GM18870 (cell line): ENCODE data around the gene SNX3.
A peak's percentile ranks its signal among the peaks of the same experiment; 100 is the strongest.
"Not testable (repeated sequence)": the region's sequence is repeated elsewhere in the genome, so short reads cannot be mapped to it uniquely, and the experiment has no call there.

Experiments
- ATAC-seq: cut with Tn5 transposase; IDR thresholded peaks from one replicate; pipeline ENCODE4 v1.9.1; 2021; ENCODE audit warnings: moderate library complexity; ENCODE audit not compliant: unreplicated experiment

The SNX3 gene

DNA sequence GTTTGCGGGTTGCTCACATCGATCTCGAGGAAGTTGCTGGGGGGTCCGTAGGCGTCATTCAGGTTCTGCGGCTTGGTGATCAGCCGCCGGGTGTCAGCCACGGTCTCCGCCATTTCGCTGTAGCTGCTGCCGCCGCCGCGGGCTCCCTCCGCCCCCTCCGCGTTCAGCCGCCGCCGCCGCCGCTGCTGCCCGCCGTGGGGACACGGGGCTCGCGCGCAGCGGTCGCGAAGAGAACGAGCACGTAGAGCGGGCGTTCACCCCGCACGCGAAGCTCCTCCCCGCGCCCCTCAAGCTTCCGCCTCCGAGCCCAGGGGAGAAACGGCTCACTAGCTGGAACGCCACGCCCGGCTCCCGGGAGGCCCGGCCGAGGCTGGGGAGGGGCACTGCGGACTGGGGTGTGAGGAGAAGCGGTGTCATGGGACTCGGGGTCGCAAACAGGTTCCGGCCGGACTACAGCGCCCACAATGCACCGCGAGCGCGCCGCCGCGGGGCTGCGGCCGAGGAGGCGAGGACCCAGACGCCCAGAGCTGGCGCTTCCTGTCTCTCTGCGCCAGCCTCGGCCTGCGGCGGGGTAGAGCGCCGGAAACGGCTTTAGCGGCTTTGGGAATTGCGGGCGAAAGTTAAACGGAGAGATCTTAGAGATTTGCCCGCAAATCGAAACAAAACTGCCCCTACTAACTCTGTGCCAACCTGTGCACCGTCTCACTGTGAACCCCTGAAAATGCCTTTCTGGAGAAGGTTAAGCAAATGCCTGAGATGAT lies at the start of gene SNX3:
Gene SNX3, minus strand, starts transcription at position 232 of the 761 bp plus-strand sequence. Its CDS starts 119 bp downstream, at position 113.
- peak; percentile 75 for ATAC-seq

DNA sequence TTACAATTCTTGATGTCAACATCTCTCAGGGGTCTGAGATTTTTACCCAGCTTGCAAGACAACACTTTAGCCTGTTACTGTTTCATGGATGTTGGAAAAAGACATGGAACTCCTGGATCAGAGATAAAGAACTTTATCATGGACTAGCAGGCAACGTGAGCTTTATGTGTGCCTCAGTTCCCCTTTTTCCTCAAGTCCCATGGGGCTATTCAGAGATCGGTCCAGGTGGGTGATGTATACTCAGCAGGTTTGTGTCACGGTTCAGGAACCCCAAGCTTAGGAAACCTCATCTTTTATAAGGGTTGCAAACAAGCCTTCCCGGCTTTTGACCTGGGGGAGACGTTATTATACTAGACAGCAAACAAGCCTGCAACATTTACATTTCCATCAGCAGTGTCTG lies 49.0 kb upstream of the SNX3 start:
- no peak for ATAC-seq

DNA sequence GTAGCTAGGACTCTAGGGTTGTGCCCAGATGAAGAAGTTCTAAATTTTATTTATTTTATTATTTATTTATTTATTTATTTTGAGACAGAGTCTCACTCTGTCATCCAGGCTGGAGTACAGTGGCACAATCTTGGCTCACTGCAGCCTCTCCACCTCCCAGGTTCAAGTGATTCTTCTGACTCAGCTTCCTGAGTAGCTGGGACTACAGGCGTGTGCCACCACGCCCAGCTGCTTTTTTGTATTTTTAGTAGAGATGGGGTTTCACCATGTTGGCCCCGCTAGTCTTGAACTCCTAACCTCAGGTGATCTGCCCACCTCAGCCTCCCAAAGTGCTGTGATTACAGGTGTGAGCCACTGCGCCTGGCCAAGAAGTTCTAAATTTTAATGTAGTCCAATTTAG lies 47.8 kb upstream of the SNX3 start:
- ATAC-seq, result not testable (repeated sequence)

DNA sequence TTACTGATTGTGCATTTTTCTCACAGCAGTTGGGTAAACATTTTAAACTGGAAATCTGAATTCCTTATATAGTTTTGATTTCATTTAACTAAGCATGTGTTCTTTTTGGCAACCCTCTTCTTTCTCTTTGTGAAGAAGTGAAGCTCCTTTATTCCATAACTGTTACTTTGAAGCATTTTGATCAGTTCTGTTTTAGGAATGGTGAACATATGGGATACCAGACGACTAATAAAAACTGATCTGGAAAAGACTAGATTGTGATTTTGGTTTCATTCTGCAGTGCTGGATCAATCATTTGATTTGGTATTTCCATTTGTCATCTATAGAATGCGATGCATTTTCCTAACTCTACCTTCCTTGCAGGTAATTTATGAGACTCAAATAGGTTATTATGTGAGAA lies 43.8 kb upstream of the SNX3 start:
- ATAC-seq, result no peak

DNA sequence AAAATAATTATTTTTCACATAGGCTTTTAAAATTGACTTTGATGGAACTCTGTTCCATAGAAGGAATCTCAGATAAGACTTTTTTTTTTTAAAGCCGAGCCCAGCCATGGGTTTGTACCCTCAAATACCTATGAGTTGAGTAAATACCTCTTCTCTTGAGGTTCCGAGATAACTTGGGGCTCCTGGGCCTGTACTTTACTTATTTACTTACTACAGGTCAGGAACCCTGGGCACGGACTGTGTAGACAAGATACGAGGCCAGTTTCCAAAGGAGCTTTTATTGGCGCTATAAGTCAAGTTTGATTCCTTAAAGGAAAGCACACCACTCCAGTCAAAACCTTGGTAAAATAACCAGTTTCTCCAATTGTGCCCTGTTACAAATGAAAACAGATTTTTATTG lies 41.5 kb upstream of the SNX3 start:
- ATAC-seq, result no peak

DNA sequence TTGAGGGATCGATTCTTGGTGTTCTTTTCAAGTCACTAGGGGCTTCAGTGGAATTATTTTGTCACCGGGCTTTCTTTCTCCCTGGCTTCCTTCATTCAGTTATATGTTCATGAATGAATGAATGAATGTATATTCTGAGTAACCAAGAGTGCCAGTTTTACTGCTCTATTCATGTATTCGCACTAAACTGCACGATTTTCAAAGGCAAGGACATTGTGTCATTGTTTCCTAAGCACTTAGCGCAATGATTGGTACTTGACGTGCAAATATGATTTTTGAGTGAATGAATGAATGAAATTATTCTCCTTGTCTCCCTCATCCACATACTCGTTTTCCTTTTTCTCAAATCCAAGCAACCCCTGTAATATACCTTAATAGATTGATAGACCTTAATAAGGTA lies 34.8 kb upstream of the SNX3 start:
- no peak for ATAC-seq

DNA sequence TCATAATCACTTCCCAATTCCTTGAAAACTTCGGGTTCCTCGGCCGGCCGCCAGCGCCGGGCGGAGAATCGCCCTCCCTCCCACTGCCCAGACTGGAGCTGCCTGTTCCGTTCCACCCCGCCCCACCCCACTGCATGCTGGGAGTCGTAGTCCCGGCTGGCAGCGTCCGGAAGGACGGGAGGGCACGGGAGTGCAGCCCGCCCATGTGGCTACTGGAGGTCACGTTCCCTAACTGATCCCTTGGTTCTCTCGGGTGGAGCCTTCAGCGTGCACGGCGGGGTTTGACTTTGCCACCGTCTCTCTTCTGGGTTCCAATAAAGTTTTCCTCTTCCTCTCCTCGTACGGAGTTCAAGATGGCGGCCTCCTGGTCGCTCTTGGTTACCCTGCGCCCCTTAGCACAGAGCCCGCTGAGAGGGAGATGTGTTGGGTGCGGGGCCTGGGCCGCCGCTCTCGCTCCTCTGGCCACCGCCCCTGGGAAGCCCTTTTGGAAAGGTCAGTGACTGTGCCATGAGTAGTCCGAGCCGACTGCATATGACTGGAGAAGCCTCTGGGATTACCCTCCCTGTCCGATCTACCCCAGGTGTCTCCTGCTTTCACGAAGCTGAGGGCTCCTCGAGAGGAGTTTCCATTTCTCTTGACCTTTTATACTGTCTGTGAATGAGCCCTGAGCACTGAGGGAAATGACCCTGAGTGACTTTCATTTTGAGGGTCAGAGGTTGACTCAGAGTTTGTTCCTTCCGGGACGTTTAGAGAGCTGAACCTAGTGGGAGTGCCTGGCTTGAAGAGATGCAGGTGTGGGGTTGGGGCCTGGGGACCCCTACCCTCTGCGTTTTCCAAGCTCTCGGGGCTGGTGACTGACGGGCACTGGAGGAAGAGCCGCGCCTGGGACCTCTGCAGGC lies 34.1 kb upstream of the SNX3 start, which contains the start of gene AFG1L:
Gene AFG1L, plus strand, starts transcription at position 328 of the 899 bp plus-strand sequence. Its CDS starts 26 bp downstream, at position 354.
- peak; percentile 73 for ATAC-seq

DNA sequence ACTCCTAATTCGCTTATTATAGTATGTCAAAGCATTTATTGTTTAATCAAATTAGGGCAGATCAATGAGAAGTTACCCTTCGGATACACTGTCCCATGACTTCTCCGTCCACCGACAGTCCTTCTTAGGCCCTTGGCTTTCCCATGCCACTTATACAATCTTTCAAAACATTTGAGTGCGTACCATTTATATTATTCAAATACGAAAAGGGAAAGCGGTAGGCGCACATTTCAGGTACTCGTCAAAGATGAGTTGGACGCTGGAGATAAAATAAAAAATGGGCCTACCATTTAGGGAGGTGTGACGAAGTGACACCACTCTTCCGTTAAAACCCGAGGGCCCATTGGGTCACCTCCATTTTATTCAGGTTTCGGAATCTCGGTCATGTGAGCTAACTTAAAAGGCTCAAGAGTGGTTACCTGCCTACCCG lies 33.5 kb upstream of the SNX3 start:
- peak; percentile 25 for ATAC-seq

DNA sequence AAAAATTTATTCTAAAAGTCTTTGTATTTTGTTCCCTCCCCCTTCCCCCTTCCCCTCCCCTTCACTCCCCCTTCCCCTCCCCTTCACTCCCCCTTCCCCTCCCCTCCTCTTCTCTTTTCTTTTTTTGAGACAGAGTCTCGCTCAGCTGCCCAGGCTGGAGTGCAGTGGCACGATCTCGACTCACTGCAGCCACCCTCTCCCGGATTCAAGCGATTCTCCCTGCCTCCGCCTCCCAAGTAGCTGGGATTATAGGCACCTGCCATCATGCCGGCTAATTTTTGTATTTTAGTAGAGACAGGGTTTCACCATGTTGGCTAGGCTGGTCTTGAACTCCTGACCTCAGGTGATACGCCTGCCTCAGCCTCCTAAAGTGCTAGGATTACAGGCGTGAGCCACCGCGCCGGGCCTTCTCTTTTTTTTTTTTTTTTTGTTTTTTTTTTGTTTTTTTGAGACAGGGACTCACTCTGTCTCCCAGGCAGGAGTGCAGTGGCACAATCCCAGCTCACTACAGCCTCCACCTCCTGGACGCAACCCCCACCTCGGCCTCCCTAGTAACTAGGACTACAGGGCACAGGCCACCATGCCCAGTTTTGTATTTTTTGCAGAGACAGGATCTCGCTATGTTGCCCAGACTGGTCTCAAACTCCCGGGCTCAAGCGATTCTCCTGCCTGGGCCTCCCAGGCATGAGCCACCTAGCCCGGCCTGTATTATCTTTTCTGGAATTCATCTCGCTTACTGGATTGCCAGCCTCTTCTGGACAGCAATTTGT lies 32.9 kb upstream of the SNX3 start:
- ATAC-seq, result no peak

DNA sequence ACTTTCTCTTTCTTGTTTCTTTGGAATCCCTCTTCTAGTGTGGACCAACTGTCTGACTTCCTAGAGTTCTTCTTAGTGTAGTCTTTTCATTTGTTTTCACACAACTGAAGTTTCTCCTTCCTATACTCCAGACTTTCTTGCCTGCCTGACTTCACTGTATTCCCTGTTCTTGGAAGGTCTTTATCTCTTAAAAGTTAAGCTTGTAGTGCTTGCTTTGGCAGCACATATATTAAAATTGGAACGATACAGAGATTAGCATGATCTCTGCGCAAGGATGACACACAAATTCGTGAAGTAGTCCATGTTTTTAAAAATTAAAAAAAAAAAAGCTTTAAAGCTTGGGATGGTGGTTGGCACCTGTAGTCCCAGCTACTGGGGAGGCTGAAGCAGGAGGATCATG lies 31.7 kb upstream of the SNX3 start:
- ATAC-seq, result not testable (repeated sequence)

DNA sequence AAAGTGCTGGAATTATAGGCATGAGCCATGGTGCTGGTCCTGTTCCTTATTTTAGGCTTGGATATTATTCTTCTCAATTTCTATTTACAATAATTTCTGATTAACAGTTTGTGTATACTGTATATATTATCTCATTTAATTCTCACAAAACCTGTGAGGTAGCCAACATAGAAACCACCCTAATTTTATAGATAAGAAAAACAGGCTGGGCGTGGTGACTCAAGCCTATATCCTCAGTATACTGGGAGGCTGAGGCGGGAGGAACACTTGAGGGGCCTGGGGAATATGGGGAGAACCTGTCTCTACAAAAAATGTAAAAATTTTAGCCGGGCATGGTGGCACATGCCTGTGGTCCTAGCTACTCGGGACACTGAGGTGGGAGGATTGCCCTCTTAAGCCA lies 30.3 kb upstream of the SNX3 start:
- ATAC-seq, result no peak

DNA sequence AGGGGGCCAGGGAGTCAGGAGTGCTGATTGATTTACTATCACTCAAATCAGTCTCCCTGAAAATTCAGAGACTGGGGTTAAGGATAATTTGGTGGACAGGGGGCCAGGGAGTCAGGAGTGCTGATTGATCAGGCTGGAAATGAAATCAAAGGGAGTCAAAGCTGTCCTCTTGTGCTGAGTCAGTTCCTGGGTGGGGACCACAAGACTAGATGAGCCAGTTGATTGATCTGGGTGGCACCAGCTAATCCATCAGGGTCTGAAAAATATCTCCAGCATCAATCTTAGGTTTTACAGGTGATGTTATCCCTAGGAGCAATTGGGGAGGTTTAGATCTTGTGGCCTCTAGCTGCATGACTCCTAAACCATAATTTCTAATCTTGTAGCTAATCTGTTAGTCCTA lies 27.9 kb upstream of the SNX3 start:
- ATAC-seq, result no peak

DNA sequence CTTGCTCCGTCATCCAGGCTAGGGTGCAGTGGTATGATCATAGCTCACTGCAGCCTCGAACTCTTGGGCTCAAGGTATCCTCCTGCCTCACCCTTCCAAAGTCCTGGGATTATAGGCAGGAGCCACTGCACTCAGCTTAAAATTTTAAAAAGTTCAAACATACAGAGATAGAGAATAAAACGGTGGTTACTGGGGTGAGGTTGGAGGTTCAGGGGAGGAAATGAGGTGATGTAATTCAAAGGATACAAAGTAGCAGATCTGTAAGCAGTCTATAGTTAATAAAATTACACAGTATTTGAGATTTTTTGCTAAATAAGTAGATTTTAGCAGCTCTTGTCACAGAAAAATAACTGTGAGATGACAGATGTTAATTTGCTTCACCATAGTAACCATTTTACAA lies 26.5 kb upstream of the SNX3 start:
- ATAC-seq, result no peak

DNA sequence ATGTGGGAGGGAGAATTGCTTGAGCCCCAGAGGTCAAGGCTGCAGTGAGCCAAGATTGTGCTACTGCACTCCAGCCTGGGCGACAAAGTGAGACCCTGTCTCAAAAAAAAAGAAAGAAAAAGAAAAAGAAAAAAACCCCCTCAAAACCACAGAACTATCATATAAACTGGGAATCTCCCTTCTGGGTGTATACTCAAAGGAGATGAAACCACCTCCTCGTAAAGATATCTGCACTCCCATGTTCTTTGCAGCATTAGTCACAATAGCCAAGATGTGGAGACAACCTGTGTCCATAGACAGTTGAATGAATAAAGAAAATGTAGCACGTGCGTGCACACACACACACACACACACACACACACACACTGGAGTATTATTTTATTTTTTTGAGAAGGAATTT lies 25.5 kb upstream of the SNX3 start:
- ATAC-seq, result no peak

DNA sequence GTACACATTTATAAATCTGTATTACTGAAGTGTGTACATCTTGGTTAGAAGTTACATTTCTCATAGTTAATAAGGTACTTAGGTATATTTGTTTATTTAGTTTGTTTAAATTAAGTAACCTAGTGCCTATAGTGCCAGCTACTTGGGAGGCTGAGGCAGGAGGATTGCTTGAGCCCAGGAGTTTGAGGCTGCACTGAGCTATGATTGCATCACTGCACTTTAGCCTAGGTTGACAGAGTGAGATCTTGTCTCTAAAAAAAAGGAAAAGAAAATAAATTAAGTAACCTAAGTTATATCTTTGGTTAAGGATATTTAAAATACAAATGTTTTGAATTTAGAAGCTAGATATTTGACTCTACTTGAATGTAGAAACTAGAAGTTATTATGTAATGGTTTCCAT lies 24.5 kb upstream of the SNX3 start:
- ATAC-seq, result no peak

DNA sequence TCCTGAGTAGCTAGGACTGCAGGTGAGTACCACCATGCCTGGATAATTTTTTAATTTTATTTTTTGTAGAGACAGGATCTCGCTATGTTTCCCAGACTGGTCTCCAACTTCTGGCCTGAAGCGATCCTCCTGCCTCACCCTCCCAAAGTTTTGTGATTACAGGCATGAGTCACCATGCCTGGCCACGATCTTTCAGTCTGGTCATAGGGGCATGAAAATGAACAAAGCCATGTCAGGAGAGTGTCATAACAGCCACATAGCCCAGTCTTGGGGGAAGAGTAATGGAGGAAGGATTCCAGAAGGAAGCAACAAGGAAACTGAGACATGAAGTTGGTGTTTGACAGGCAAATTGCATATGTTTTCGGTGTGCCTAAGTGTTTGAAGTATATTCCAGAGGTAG lies 17.0 kb upstream of the SNX3 start:
- ATAC-seq, result no peak

DNA sequence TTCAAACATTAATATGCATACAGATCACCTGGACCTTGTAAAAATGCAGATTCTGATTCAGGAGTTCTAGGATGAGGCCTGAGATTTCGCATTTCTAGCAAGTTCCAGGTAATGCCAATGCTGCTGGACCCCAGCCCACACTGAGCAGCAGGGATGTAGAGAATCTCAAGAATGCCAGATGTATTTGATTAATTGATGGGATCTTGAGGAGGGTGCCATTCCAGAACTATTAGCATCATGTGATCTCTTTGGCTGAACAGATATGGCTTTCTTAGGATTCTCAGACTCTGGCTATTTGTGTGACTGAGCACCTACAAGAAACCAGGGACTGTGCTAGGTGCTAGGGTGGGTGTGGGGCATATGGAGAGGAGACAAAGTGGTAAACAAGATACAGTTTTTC lies 16.5 kb upstream of the SNX3 start:
- ATAC-seq, result no peak

DNA sequence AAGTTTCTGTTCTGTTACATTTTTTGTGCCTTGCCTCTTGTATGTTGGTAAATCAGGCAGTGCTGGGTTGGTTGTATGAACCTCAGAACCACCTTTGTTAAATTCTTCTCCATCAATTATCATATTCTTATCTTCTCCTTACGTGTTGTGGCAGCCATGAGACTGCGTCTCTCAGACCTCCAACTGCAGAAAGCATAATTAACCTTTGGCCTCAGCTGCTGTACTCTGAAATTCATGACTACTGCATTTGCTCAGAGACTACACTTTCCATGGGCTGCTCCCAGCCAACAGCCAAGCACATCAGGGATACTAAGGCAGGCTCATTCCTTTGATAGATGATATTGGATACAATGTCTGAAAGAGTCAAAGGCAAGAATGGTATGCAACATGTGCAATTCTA lies 15.1 kb upstream of the SNX3 start:
- ATAC-seq, result no peak

DNA sequence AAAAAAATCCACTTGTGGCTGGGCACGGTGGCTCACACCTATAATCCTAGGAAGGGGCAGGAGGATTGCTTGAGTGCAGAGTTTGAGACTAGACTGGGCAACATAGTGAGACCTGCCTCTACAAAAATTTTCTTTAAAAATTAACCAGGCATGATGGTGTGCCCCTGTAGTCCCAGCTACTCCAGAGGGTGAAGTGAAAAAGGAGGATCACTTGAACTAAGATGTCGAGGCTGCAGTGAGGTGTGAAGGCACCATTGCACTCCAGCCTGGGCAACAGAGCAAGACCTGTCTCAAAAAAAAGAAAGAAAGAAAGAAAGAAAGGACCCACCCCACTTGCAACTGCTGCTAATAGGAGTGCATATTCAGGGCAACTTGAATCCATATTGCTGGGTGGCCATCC lies 13.7 kb upstream of the SNX3 start:
- no peak for ATAC-seq

DNA sequence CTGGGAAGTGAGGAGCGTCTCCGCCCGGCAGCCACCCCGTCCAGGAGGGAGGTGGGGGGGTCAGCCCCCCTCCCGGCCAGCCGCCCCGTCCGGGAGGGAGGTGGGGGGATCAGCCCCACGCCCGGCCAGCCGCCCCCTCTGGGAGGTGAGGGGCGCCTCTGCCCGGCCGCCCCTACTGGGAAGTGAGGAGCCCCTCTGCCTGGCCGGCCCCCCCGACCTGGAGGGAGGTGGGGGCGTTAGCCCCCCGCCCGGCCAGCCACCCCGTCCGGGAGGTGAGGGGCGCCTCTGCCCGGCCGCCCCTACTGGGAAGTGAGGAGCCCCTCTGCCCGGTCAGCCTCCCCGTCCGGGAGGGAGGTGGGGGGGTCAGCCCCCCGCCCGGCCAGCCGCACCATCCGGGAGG lies 9.1 kb upstream of the SNX3 start:
- not testable (repeated sequence) for ATAC-seq

DNA sequence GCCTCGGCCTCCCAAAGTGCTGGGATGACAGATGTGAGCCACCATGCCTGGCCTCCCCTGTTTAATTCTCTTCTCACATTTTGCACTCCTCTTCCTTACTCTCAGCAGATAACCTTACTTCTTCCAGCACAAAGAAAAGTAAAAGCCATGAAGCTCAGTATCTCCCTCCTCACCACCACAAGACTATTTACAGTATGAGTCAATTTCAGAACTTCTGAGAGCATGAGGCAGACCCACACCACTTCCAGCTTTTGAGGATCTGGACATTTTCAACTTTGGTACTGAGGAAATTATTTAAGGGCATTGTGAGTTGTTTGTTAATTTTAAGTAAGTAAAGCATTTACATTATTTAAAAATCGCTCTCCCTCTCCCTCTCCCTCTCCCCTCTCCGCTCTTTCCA lies 8.0 kb upstream of the SNX3 start:
- ATAC-seq, result no peak
